Endodermal cell (in vitro differentiated cells): ENCODE data around the gene MAP3K5. TPM values are rescaled to one million over a fixed set of nuclear protein-coding genes. Genes with fewer than 3 reads are reported as not detected.

Experiments used
- DNase-seq: peaks from one replicate; pipeline ENCODE4 v3.0.0-alpha.2; 2017
- H3K27ac ChIP-seq: 2 replicates; pipeline ENCODE4 v1.5.1; 2013; ENCODE audit warnings: mild to moderate bottlenecking, low read depth, low read length, moderate library complexity
- H3K27me3 ChIP-seq: 2 replicates; pipeline ENCODE4 v1.6.1; 2013; ENCODE audit warnings: mild to moderate bottlenecking, low read length, moderate library complexity; ENCODE audit not compliant: insufficient read depth, control insufficient read depth, poor library complexity, severe bottlenecking
- H3K36me3 ChIP-seq: 2 replicates; pipeline ENCODE4 v1.7.0; 2013; ENCODE audit warnings: mild to moderate bottlenecking, low read length, moderate library complexity; ENCODE audit not compliant: control insufficient read depth, insufficient read depth
- H3K4me1 ChIP-seq: one replicate; pipeline ENCODE4 v1.7.0; 2013; ENCODE audit warnings: low read length; ENCODE audit not compliant: control insufficient read depth, insufficient read depth
- H3K4me3 ChIP-seq: 2 replicates; pipeline ENCODE4 v1.5.1; 2013; ENCODE audit warnings: mild to moderate bottlenecking, low read length, moderate library complexity
- H3K9ac ChIP-seq: 2 replicates; pipeline ENCODE4 v1.6.1; 2013; ENCODE audit warnings: mild to moderate bottlenecking, low read length, moderate library complexity; ENCODE audit not compliant: poor library complexity, severe bottlenecking; ENCODE audit errors: extremely low read depth
- H3K9me3 ChIP-seq: 2 replicates; pipeline ENCODE4 v1.6.1; 2013; ENCODE audit warnings: mild to moderate bottlenecking, low read length, moderate library complexity; ENCODE audit not compliant: control insufficient read depth
- H3K27ac Mint-ChIP-seq: 2 replicates; pipeline ENCODE4 v1.8.0; 2020; ENCODE audit warnings: mixed read lengths
- H3K27me3 Mint-ChIP-seq: 2 replicates; pipeline ENCODE4 v1.8.0; 2021; ENCODE audit warnings: mild to moderate bottlenecking, mixed read lengths; ENCODE audit not compliant: insufficient read depth
- H3K36me3 Mint-ChIP-seq: 2 replicates; pipeline ENCODE4 v1.8.0; 2020; ENCODE audit warnings: low read depth, mixed read lengths
- H3K4me1 Mint-ChIP-seq: 2 replicates; pipeline ENCODE4 v1.8.0; 2020; ENCODE audit warnings: mixed read lengths
- H3K4me3 Mint-ChIP-seq: 2 replicates; pipeline ENCODE4 v1.8.0; 2020; ENCODE audit warnings: mild to moderate bottlenecking, moderate library complexity, mixed read lengths
- H3K9me3 Mint-ChIP-seq: 2 replicates; pipeline ENCODE4 v1.8.0; 2020; ENCODE audit warnings: mild to moderate bottlenecking, mixed read lengths
- CTCF ChIP-seq: fragments of 200-600 bp; sonication (generic); conservative IDR thresholded peaks from 2 replicates; pipeline ENCODE4 v1.5.0; 2021; ENCODE audit warnings: antibody characterized with exemption, mild to moderate bottlenecking
- WGBS, 2 experiments: methylation state at CpG; one replicate each; pipeline versions ENCODE4 v1.1.5 to v1.1.7; 2013; ENCODE audit warnings: missing lambda C conversion rate in 2 of 2, mixed read lengths in 1 of 2; ENCODE audit not compliant: insufficient coverage in 1 of 2, insufficient read length in 1 of 2; 5-methylcytosine and 5-hydroxymethylcytosine counted together
- total RNA-seq, 2 donors: library from RNA; stranded (reverse); fragmentation: NEBNext Ultra II Directional in 1 of 2; extraction: Animal tissue kit (Norgen Biotek cat#: 25700) in 1 of 2; gene quantifications; 2 replicates in 1 of 2; 3 replicates in 1 of 2; pipeline ENCODE4 v1.2.1, GENCODE V29; 2021

Gene MAP3K5
- total RNA-seq, 2 donors from 2014 or later = 1.6 to 3.4 TPM

DNA sequence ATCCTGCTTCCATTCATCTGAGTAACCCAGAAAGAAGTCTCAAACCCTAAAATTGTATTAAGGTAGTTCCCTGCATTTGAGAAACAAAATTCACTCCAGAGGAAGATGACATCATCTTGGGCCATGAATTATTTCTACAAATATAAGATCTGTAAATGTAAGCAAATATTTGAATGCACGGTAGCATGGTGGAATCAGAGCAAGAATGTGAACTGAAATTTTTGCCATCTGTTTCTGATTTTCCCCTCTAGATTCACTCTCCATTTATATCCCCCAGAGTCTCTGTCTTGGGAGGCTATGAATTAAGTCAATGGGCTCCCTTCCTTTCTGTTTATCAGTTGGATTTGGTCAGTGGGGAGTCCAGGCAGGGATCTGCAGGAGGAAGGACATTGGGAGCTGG lies 5.8 kb upstream of the MAP3K5 start:
- WGBS, 2 experiments = 67% methylated on average over 1 of the region's 1 CpG; no CpG with 5 or more reads in 1 of the 2 experiments
- no peak overlapping the region for H3K9ac ChIP-seq
- no peak overlapping the region for H3K4me3 ChIP-seq
- Mint-ChIP-seq H3K4me1 (peaks cover 5% of the 10 kb centered on the region), H3K4me3 (no peak overlapping the region), H3K27ac (no peak overlapping the region), H3K27me3 (peaks cover 20% of the 10 kb centered on the region), H3K9me3 (no peaks in the 10 kb centered on the region), H3K36me3 (no peaks in the 10 kb centered on the region)
- H3K4me1 ChIP-seq = no peaks in the 10 kb centered on the region
- no peak for TF ChIP-seq CTCF
- H3K27me3 ChIP-seq = peaks cover 4% of the 10 kb centered on the region
- no peaks in the 10 kb centered on the region for H3K9me3 ChIP-seq
- H3K36me3 ChIP-seq = no peaks in the 10 kb centered on the region
- no peak for DNase-seq
- no peak overlapping the region for H3K27ac ChIP-seq

DNA sequence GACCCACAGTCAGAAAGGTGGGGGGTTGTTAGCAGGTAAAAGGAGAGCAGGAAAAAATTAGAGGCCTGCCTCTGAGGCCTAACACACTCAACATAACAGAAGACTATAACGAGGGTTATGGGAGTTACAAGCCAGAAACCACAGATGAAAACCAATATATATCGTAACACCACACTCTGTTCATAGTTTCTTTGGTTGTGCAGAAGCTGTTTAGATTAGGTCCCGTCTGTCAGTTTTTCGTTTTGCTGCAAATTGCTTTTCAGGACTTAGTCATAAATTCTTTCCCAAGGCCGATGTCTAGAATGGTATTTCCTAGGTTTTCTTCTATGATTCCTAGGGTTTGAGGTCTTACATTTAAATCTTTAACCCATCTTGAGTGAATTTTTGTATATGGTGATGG lies 3.7 kb upstream of the MAP3K5 start:
- no peaks in the 10 kb centered on the region for H3K9me3 Mint-ChIP-seq
- no peaks in the 10 kb centered on the region for H3K9me3 ChIP-seq
- DNase-seq = no peak
- no peaks in the 10 kb centered on the region for H3K36me3 Mint-ChIP-seq
- H3K27ac Mint-ChIP-seq = no peak overlapping the region
- H3K4me1 ChIP-seq = no peaks in the 10 kb centered on the region
- H3K4me3 ChIP-seq = no peak overlapping the region
- peaks cover 15% of the 10 kb centered on the region for H3K27me3 ChIP-seq
- no peak overlapping the region for H3K9ac ChIP-seq
- no peaks in the 10 kb centered on the region for H3K36me3 ChIP-seq
- H3K27me3 Mint-ChIP-seq = peaks cover 26% of the 10 kb centered on the region
- no peak overlapping the region for H3K27ac ChIP-seq
- H3K4me3 Mint-ChIP-seq = no peak overlapping the region
- H3K4me1 Mint-ChIP-seq = peaks cover 11% of the 10 kb centered on the region
- no peak for TF ChIP-seq CTCF
- WGBS, 2 experiments = 93 to 94% methylated on average over 3 to 5 of the region's 5 CpGs

GRCh38 chr6:136795386-136795785 lies 3.1 kb upstream of the MAP3K5 start:
- H3K9me3 Mint-ChIP-seq = no peaks in the 10 kb centered on the region
- H3K4me3 Mint-ChIP-seq = no peak overlapping the region
- peaks cover 32% of the 10 kb centered on the region for H3K27me3 Mint-ChIP-seq
- H3K9me3 ChIP-seq = no peaks in the 10 kb centered on the region
- 97 to 100% methylated on average over 2 of the region's 2 CpGs for WGBS, 2 experiments
- no peaks in the 10 kb centered on the region for H3K36me3 Mint-ChIP-seq
- H3K4me3 ChIP-seq = no peak overlapping the region
- no peak for DNase-seq
- no peaks in the 10 kb centered on the region for H3K4me1 ChIP-seq
- H3K27me3 ChIP-seq = peaks cover 21% of the 10 kb centered on the region
- H3K27ac Mint-ChIP-seq = no peak overlapping the region
- H3K27ac ChIP-seq = no peak overlapping the region
- H3K4me1 Mint-ChIP-seq = peaks cover 12% of the 10 kb centered on the region
- no peaks in the 10 kb centered on the region for H3K36me3 ChIP-seq
- H3K9ac ChIP-seq = no peak overlapping the region
- no peak for TF ChIP-seq CTCF
